Endodermal cell (in vitro differentiated cells): ENCODE data around the gene ROBO4. TPM values are rescaled to one million over a fixed set of nuclear protein-coding genes. Genes with fewer than 3 reads are reported as not detected.

ENCODE experiments used
- DNase-seq: peaks from one replicate; pipeline ENCODE4 v3.0.0-alpha.2; 2017
- H3K27ac ChIP-seq: 2 replicates; pipeline ENCODE4 v1.5.1; 2013; ENCODE audit warnings: mild to moderate bottlenecking, low read depth, low read length, moderate library complexity
- H3K27me3 ChIP-seq: 2 replicates; pipeline ENCODE4 v1.6.1; 2013; ENCODE audit warnings: mild to moderate bottlenecking, low read length, moderate library complexity; ENCODE audit not compliant: insufficient read depth, control insufficient read depth, poor library complexity, severe bottlenecking
- H3K36me3 ChIP-seq: 2 replicates; pipeline ENCODE4 v1.7.0; 2013; ENCODE audit warnings: mild to moderate bottlenecking, low read length, moderate library complexity; ENCODE audit not compliant: control insufficient read depth, insufficient read depth
- H3K4me1 ChIP-seq: one replicate; pipeline ENCODE4 v1.7.0; 2013; ENCODE audit warnings: low read length; ENCODE audit not compliant: control insufficient read depth, insufficient read depth
- H3K4me3 ChIP-seq: 2 replicates; pipeline ENCODE4 v1.5.1; 2013; ENCODE audit warnings: mild to moderate bottlenecking, low read length, moderate library complexity
- H3K9ac ChIP-seq: 2 replicates; pipeline ENCODE4 v1.6.1; 2013; ENCODE audit warnings: mild to moderate bottlenecking, low read length, moderate library complexity; ENCODE audit not compliant: poor library complexity, severe bottlenecking; ENCODE audit errors: extremely low read depth
- H3K9me3 ChIP-seq: 2 replicates; pipeline ENCODE4 v1.6.1; 2013; ENCODE audit warnings: mild to moderate bottlenecking, low read length, moderate library complexity; ENCODE audit not compliant: control insufficient read depth
- H3K27ac Mint-ChIP-seq: 2 replicates; pipeline ENCODE4 v1.8.0; 2020; ENCODE audit warnings: mixed read lengths
- H3K27me3 Mint-ChIP-seq: 2 replicates; pipeline ENCODE4 v1.8.0; 2021; ENCODE audit warnings: mild to moderate bottlenecking, mixed read lengths; ENCODE audit not compliant: insufficient read depth
- H3K36me3 Mint-ChIP-seq: 2 replicates; pipeline ENCODE4 v1.8.0; 2020; ENCODE audit warnings: low read depth, mixed read lengths
- H3K4me1 Mint-ChIP-seq: 2 replicates; pipeline ENCODE4 v1.8.0; 2020; ENCODE audit warnings: mixed read lengths
- H3K4me3 Mint-ChIP-seq: 2 replicates; pipeline ENCODE4 v1.8.0; 2020; ENCODE audit warnings: mild to moderate bottlenecking, moderate library complexity, mixed read lengths
- H3K9me3 Mint-ChIP-seq: 2 replicates; pipeline ENCODE4 v1.8.0; 2020; ENCODE audit warnings: mild to moderate bottlenecking, mixed read lengths
- WGBS, 2 experiments: methylation state at CpG; one replicate each; pipeline versions ENCODE4 v1.1.5 to v1.1.7; 2013; ENCODE audit warnings: missing lambda C conversion rate in 2 of 2, mixed read lengths in 1 of 2; ENCODE audit not compliant: insufficient coverage in 1 of 2, insufficient read length in 1 of 2; 5-methylcytosine and 5-hydroxymethylcytosine counted together
- total RNA-seq, 2 donors: library from RNA; stranded (reverse); fragmentation: NEBNext Ultra II Directional in 1 of 2; extraction: Animal tissue kit (Norgen Biotek cat#: 25700) in 1 of 2; gene quantifications; 2 replicates in 1 of 2; 3 replicates in 1 of 2; pipeline ENCODE4 v1.2.1, GENCODE V29; 2021
- TF ChIP-seq, protein P1 (sequence below): fragments of 200-600 bp; sonication (generic); conservative IDR thresholded peaks from 2 replicates; pipeline ENCODE4 v1.5.0; 2021; ENCODE audit warnings: antibody characterized with exemption, mild to moderate bottlenecking

The ROBO4 gene
- total RNA-seq, 2 donors from 2014 or later, result 0.59 TPM; not detected in 1

DNA sequence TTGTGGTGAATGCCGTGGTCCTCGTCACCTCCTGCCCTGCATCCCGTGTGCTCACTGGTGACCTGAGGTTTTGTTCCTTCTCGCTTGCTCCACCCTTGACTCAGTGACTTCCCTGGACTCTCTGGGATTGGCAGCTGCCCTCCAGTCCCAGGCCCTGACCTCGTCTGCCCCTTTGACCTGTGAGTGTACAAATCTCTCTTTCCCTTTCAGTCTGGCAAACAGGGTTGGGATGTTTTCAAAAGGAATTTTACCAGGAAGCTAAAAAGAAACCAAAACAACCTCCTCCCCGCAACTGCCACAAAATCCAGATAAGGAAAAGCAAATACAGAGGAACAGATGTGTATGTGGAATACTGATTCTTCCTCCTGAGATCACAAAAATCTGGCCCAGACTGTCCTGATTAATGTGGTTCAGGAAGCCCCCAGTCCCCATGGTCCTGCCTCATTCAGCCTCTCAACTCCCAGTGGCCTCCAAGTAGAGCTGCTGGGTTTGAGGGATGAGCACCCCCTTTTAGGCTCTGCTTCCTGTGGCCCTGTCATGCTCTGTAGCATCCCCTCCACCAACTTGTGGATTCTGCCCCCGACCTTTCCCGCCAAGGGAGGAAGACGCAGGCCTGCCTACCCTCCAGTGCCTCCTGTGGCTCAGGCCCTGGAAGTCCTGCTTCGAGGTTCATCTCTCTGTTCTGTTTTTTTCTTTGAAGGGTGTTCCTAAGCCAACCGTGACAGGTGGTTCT lies 15.2 kb downstream of the ROBO4 start:
- peak; percentile 47 for DNase-seq
- H3K9me3 ChIP-seq, result no peaks in the 10 kb centered on the region
- no peaks in the 10 kb centered on the region for H3K4me1 ChIP-seq
- Mint-ChIP-seq H3K27me3 (peaks cover 31% of the 10 kb centered on the region), H3K4me1 (peaks cover 6% of the 10 kb centered on the region), H3K27ac (no peak overlapping the region), H3K9me3 (no peaks in the 10 kb centered on the region), H3K4me3 (no peak overlapping the region), H3K36me3 (peaks cover 2% of the 10 kb centered on the region)
- H3K27ac ChIP-seq, result no peak overlapping the region
- TF ChIP-seq, protein P1, sequence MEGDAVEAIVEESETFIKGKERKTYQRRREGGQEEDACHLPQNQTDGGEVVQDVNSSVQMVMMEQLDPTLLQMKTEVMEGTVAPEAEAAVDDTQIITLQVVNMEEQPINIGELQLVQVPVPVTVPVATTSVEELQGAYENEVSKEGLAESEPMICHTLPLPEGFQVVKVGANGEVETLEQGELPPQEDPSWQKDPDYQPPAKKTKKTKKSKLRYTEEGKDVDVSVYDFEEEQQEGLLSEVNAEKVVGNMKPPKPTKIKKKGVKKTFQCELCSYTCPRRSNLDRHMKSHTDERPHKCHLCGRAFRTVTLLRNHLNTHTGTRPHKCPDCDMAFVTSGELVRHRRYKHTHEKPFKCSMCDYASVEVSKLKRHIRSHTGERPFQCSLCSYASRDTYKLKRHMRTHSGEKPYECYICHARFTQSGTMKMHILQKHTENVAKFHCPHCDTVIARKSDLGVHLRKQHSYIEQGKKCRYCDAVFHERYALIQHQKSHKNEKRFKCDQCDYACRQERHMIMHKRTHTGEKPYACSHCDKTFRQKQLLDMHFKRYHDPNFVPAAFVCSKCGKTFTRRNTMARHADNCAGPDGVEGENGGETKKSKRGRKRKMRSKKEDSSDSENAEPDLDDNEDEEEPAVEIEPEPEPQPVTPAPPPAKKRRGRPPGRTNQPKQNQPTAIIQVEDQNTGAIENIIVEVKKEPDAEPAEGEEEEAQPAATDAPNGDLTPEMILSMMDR, result no peak
- H3K9ac ChIP-seq, result no peak overlapping the region
- H3K4me3 ChIP-seq, result no peak overlapping the region
- H3K36me3 ChIP-seq, result no peaks in the 10 kb centered on the region
- peaks cover 10% of the 10 kb centered on the region for H3K27me3 ChIP-seq
- WGBS, 2 experiments, result 87% methylated on average over 7 to 11 of the region's 11 CpGs

DNA sequence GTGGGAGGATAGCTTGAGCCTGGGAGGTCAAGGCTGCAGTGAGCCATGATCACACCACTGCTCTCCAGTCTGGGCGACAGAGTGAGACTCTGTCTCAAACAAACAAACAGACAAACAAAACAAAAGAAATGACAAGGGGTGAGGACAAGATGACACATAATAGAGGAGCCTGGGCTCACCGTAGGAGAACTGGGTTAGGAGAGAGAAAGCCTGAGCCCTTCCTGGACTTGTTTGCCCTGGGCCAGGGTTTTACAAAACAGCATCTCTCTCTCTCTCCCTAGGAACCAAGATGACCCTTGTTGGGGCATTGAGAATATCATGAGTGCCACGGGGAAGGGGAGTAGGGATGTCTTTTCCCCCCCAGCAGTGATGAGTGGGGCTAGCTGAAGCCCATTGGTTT lies 16.7 kb downstream of the ROBO4 start:
- 86 to 92% methylated on average over 1 to 3 of the region's 3 CpGs for WGBS, 2 experiments
- Mint-ChIP-seq H3K4me3 (no peak overlapping the region), H3K36me3 (peaks cover 2% of the 10 kb centered on the region), H3K27me3 (peaks cover 21% of the 10 kb centered on the region), H3K27ac (no peak overlapping the region), H3K4me1 (peaks cover 12% of the 10 kb centered on the region), H3K9me3 (no peaks in the 10 kb centered on the region)
- Histone ChIP-seq H3K4me3 (no peak overlapping the region), H3K27ac (no peak overlapping the region), H3K9ac (no peak overlapping the region), H3K9me3 (no peaks in the 10 kb centered on the region), H3K36me3 (no peaks in the 10 kb centered on the region), H3K27me3 (peaks cover 9% of the 10 kb centered on the region), H3K4me1 (no peaks in the 10 kb centered on the region)
- DNase-seq, result no peak
- TF ChIP-seq, protein P1, result no peak

DNA sequence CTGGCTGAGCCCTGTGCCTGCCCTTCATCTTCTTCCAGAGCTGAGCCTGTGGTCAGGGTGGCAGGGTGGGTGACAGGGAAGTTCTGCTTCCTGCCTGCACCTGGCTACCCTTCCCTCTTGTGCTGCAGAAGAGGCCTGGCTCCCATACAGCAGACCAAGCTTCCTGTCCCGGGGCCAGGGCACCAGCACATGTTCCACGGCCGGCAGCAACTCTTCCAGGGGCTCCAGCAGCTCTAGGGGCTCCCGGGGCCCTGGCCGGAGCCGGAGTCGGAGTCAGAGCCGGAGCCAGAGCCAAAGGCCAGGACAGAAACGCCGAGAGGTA lies 17.4 kb downstream of the ROBO4 start:
- H3K4me1 Mint-ChIP-seq, result peaks cover 12% of the 10 kb centered on the region
- Histone ChIP-seq H3K9me3 (no peaks in the 10 kb centered on the region), H3K27me3 (peaks cover 17% of the 10 kb centered on the region), H3K4me1 (no peaks in the 10 kb centered on the region), H3K27ac (no peak overlapping the region), H3K36me3 (no peaks in the 10 kb centered on the region), H3K4me3 (no peak overlapping the region), H3K9ac (no peak overlapping the region)
- H3K9me3 Mint-ChIP-seq, result no peaks in the 10 kb centered on the region
- peaks cover 2% of the 10 kb centered on the region for H3K36me3 Mint-ChIP-seq
- no peak overlapping the region for H3K4me3 Mint-ChIP-seq
- peak; percentile 32 for DNase-seq
- H3K27ac Mint-ChIP-seq, result no peak overlapping the region
- TF ChIP-seq, protein P1, result no peak
- H3K27me3 Mint-ChIP-seq, result peaks cover 24% of the 10 kb centered on the region
- WGBS, 2 experiments, result 80 to 91% methylated on average over 7 to 10 of the region's 10 CpGs
